Gastrocnemius medialis (tissue), 4 donors: ENCODE data around the gene CD34.

Experiments used
- CTCF ChIP-seq, 5 experiments: fragments of 450-650 bp in 3 of 5; fragments of 200-600 bp in 2 of 5; sonication (generic) in 2 of 5; IDR thresholded peaks in 4 of 5; conservative IDR thresholded peaks in 1 of 5; 1 replicate in 4 of 5; 2 replicates in 1 of 5; pipeline ENCODE4 v1.5.1; 2016 to 2019; ENCODE audit warnings: antibody characterized with exemption in 5 of 5, mild to moderate bottlenecking in 3 of 5, moderate library complexity in 3 of 5
- POLR2A ChIP-seq, 2 donors: fragments of 450-650 bp; IDR thresholded peaks; one replicate each; pipeline ENCODE4 v1.6.1; 2017; ENCODE audit warnings: antibody characterized with exemption in 2 of 2, mild to moderate bottlenecking in 2 of 2, moderate library complexity in 2 of 2

- TF ChIP-seq CTCF (IDR thresholded peaks at IDR 0.05 in 4 of 5, conservative IDR thresholded peaks at IDR 0.05 in 1 of 5), result no peak
- TF ChIP-seq POLR2A (IDR thresholded peaks at IDR 0.05), result no peak
Measured at GRCh38 chr1:207946756-207947155, 35.8 kb upstream of the CD34 start.
